ENCODE data around the gene PLCB2.

DNA sequence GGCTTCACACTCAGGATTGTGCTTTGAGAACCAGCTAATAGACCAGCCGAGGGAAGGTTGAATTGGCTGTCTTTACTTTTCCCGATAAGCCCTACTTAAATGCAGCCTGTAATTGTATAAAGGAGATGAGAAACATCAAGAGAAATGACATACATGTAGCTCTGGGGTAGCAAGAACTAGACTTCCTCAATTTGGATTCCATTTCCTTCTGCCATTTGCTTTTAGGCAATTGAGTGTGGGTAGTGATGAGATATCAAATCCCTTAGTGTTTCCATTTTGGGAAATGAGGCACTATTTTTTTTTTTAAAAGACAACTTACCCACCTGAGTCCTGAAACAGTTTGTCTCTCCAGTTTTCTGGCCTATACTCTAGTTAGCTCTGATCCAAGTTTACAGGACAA lies 18.0 kb upstream of the PLCB2 start:
- TF ChIP-seq TEAD4 (IDR thresholded peaks at IDR 0.05) = no peak
- no peak for TF ChIP-seq TAF1 (IDR thresholded peaks at IDR 0.05; ENCODE audit: low read depth)
- no peak for TF ChIP-seq EP300 (IDR thresholded peaks at IDR 0.05; ENCODE audit: borderline replicate concordance)
- TF ChIP-seq EGR1 (IDR thresholded peaks at IDR 0.05) = no peak
- TF ChIP-seq, protein P1, sequence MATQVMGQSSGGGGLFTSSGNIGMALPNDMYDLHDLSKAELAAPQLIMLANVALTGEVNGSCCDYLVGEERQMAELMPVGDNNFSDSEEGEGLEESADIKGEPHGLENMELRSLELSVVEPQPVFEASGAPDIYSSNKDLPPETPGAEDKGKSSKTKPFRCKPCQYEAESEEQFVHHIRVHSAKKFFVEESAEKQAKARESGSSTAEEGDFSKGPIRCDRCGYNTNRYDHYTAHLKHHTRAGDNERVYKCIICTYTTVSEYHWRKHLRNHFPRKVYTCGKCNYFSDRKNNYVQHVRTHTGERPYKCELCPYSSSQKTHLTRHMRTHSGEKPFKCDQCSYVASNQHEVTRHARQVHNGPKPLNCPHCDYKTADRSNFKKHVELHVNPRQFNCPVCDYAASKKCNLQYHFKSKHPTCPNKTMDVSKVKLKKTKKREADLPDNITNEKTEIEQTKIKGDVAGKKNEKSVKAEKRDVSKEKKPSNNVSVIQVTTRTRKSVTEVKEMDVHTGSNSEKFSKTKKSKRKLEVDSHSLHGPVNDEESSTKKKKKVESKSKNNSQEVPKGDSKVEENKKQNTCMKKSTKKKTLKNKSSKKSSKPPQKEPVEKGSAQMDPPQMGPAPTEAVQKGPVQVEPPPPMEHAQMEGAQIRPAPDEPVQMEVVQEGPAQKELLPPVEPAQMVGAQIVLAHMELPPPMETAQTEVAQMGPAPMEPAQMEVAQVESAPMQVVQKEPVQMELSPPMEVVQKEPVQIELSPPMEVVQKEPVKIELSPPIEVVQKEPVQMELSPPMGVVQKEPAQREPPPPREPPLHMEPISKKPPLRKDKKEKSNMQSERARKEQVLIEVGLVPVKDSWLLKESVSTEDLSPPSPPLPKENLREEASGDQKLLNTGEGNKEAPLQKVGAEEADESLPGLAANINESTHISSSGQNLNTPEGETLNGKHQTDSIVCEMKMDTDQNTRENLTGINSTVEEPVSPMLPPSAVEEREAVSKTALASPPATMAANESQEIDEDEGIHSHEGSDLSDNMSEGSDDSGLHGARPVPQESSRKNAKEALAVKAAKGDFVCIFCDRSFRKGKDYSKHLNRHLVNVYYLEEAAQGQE (IDR thresholded peaks at IDR 0.05; ENCODE audit: low read depth) = no peak
- TF ChIP-seq, protein P2, sequence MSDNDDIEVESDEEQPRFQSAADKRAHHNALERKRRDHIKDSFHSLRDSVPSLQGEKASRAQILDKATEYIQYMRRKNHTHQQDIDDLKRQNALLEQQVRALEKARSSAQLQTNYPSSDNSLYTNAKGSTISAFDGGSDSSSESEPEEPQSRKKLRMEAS (IDR thresholded peaks at IDR 0.05) = no peak
- TF ChIP-seq TCF12 (IDR thresholded peaks at IDR 0.05; ENCODE audit: low read depth) = no peak
- no peak for TF ChIP-seq USF1 (IDR thresholded peaks at IDR 0.05)
- TF ChIP-seq CEBPB (IDR thresholded peaks at IDR 0.05) = no peak
